D721Med (cell line): ENCODE measurements around the gene PNPLA8.

Experiments
- DNase-seq: peaks from one replicate; pipeline ENCODE4 v3.0.0; 2011; ENCODE audit warnings: low spot score; ENCODE audit not compliant: insufficient read length
- FAIRE-seq: peaks from 2 replicates; lab custom pipeline; 2011; peaks lifted over from hg19 to GRCh38; lab: Jason Lieb, UNC
- TF ChIP-seq, protein P1 (sequence below): IDR thresholded peaks from 2 replicates; pipeline ENCODE4 v1.5.1; 2012; ENCODE audit warnings: mild to moderate bottlenecking, control low read depth; ENCODE audit not compliant: insufficient read depth; ENCODE audit errors: missing control alignments

Gene PNPLA8

DNA sequence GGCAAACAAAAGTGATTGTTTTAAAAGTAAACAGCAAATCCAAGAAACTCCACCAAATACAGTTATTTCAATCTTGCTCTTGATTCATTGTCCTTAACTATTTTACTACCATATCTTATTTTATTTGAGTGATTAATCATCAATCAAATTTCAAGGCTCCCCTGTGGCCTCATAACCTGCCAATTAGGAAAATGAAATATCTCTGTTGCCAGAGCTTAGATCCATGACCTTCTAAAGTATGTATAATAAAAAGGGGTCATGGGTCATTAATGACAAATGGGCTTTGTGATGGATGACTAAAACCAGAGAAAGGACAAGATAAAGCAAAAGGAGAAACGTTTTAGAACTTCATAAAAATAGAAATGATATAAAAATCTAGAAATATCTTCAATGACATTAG lies 98.2 kb downstream of the PNPLA8 start:
- TF ChIP-seq, protein P1, sequence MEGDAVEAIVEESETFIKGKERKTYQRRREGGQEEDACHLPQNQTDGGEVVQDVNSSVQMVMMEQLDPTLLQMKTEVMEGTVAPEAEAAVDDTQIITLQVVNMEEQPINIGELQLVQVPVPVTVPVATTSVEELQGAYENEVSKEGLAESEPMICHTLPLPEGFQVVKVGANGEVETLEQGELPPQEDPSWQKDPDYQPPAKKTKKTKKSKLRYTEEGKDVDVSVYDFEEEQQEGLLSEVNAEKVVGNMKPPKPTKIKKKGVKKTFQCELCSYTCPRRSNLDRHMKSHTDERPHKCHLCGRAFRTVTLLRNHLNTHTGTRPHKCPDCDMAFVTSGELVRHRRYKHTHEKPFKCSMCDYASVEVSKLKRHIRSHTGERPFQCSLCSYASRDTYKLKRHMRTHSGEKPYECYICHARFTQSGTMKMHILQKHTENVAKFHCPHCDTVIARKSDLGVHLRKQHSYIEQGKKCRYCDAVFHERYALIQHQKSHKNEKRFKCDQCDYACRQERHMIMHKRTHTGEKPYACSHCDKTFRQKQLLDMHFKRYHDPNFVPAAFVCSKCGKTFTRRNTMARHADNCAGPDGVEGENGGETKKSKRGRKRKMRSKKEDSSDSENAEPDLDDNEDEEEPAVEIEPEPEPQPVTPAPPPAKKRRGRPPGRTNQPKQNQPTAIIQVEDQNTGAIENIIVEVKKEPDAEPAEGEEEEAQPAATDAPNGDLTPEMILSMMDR: no peak
- no peak for DNase-seq
- no peak for FAIRE-seq

DNA sequence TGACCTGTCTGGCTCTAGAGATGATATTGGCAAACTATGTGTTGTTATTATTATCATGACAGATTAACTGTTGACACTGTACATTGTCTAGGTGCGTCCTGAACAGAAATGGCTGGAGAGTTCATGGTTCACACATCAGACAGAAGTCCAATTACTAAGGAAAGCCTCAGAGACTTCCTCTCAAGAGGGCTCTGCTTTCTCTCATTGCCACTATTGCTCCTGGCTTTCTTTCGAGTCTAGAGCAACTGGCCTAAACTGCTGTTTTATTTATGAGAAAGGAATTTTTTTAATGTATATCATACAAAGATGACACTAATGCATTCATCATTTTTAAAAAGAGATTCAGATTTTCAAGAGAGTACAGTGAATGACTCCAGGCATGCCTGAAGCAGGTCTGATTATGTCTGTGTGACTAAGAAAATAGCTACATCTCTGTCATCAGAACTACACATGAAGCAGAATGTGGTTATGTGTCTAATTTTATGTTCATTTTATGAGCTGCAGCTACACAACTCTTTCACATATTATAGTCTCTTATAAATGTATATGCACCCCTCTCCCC lies 100.1 kb downstream of the PNPLA8 start:
- TF ChIP-seq, protein P1: no peak
- DNase-seq (no peak), FAIRE-seq (peak; percentile 80)

DNA sequence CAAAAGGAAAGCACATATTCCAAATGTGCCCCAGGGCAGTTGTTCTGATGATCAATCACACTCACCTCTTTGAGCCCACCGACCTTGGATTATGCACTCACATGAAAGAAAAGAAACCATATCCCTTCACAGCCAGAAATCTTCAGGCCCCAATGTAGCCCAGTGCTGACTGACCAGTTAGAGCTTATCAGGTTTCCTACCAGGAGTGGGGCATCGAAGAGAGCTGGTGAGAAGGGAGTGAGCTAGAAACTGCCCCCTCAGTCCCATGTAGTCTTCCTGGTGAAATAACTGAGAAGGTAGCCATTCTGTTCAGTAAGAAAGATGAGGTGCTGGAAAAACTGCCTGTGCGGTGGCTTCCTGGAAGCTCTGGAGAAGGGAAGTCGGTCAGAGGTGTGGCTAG lies 101.9 kb downstream of the PNPLA8 start:
- DNase-seq: no peak
- no peak for FAIRE-seq
- TF ChIP-seq, protein P1: no peak

DNA sequence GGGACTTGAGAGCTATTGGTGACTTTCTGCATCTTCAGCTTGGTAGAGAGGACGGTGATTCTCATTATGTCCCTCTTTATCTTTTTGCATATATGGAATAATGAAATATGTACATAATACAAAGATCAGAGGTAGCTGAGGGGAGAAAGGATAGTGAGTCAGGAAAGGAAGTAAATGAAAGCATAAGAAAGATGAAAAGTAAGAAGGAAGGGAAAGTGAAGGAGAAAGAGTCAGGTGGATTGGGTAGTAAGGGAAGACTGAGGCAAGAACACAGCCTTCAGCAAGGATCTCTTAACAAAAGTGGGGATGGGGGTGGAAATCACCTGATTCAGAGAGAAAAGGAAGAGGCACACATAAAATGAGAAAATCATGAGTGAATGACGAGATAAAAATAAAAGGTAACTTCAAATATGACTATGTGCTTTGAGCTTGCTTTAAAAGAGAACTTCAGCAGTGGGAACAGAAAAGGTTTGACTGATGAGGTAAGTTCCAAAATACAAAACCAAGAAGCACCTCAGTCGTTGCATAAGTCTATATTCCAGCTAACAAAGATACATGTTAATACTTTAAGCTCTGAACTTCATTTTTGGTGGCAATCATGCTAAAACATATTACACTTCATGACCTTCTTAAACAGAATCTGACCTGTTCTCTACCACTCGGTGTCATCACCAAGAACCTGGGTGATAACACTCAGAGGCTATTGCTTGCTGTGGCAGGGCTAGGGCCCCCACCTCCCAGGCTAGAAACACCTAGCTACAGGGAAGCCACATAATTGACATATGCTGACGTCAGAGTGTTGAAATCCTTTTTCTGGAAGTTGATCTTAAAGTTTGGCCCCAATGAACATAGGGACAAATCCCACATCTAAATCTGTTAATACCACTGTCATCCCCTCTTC lies 102.6 kb downstream of the PNPLA8 start:
- DNase-seq (no peak), FAIRE-seq (no peak)
- TF ChIP-seq, protein P1: no peak

DNA sequence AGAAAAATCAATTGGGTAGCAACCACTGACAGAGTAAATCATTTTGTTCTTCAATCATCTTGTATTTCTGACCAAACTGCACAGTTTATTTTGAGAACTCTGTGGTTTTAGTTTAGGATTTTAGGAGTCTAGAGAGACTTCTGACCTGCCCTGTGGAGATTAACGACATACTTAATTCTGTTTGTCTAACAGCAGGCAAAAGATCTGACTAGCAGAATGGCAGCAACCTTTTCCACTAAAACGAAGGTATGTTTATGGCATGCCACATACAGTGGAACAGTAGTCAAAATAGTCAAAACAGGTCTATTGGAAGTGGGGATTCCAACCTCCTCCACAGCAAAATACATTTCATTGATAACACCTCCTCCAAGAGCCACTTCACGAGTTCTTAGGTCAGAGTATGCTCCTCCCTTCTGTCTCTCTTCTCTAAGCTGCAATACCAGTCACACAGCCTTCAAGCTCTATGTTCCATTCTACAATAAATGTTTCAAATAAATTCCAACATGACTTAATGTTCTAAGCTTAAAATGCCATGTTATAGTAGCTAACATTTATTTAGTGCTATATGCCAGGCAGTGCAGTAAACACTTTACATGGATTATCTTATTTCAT lies 104.1 kb downstream of the PNPLA8 start:
- TF ChIP-seq, protein P1: no peak
- FAIRE-seq: peak; percentile 16
- DNase-seq: no peak
